GM04504 (cell line): ENCODE data around the gene DUOX2.
A peak's percentile ranks its signal among the peaks of the same experiment; 100 is the strongest.
"Not testable (repeated sequence)": the region's sequence is repeated elsewhere in the genome, so short reads cannot be mapped to it uniquely, and the experiment has no call there.

Source experiments
- DNase-seq: peaks from one replicate; pipeline ENCODE4 v3.0.0-alpha.2; 2012; ENCODE audit warnings: low read depth

Gene DUOX2

DNA sequence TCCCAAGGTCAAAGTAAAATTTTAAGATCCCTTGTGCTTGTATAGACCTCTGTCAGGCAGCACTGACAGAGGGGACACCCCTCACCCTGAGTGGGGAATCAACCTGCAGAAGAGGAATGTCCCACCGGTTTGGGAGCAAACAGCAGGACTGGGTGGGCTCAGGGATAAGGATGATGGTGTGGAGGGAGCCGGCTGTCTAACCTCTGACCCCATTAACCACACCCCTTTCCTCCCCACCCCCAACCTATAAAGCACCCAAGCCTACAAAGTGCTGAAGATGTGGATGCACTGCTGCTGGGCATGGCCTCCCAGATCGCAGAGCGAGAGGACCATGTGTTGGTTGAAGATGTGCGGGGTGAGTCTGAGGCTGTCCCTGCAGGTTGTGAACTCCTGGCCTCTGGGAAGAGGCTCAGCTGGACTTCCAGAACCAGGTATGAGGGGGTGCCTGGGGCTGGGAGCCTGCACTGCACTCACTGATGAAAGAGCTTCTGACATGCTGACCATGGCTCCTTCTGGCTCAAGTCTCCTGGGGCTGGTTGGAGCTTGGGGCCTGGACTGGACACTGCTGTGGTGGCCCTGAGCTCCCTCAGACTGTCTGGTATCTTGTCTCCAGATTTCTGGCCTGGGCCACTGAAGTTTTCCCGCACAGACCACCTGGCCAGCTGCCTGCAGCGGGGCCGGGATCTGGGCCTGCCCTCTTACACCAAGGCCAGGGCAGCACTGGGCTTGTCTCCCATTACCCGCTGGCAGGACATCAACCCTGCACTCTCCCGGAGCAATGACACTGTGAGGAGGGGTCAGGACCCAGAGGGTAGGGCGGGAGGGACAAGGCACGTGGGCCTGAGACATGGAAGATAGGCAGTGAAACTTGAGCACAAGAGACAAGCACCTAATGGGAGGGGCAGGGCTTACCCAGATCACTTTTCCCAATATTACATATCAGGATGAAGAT, 25.1 kb upstream of the DUOX2 start:
- no peak for DNase-seq

DNA sequence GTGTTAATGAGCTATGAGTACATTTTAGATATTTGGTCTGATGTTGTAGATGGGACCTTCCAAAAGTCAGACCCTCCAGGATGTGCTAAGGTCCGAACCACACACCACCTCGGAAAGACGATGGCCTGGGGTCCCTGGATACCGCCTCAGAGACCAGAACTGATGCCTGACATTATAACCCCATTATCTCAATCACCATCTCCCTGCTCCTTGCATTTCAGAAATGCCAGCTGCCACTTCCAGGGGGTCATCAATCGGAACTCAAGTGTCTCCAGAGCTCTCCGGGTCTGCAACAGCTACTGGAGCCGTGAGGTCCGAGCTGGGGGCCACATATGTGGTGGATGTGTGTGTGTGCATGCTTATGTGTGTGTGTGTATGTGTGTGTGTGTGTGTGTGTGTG, 23.7 kb upstream of the DUOX2 start:
- DNase-seq, result no peak

DNA sequence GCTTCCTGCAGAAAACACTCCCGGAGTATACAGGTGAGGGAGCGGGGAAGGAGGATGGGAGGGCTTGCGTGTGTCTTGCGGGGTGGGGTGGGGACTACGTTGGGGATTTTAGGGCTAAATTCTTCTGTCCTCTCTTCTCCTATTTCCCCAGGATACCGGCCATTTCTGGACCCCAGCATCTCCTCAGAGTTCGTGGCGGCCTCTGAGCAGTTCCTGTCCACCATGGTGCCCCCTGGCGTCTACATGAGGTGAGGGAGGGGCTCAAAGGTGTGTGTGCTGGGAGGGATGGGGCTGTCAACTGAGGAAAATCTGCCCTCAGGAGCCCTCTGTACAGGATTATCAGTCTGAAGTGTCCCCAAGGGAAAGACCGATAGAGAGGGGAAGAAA, 22.4 kb upstream of the DUOX2 start:
- DNase-seq, result no peak

DNA sequence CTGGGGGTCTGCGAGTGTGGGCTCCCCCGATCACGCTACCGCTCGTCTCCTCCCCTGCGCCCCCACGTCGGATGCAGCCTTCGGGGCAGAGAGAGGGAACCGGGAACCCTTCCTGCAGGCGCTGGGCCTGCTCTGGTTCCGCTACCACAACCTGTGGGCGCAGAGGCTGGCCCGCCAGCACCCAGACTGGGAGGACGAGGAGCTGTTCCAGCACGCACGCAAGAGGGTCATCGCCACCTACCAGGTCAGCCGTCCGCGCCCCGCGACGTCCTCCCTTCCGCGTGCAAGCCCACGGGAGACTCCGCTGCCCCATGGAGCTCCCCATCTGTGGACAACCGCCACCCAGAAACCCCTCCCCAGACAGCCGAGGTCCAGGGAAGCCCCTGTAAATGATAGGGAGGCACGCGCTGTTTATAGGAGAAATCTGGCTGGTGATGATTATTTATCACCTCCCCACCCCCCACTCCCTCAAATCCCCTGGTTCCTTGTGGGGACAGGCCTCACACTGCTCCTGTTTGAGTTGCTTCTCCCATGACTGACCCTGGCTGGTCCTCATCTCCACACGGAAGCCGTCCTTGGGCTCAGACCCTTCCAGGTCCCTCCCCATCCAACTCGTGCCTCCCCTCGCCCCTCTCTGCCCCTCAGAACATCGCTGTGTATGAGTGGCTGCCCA, 21.9 kb upstream of the DUOX2 start:
- not testable (repeated sequence) for DNase-seq

DNA sequence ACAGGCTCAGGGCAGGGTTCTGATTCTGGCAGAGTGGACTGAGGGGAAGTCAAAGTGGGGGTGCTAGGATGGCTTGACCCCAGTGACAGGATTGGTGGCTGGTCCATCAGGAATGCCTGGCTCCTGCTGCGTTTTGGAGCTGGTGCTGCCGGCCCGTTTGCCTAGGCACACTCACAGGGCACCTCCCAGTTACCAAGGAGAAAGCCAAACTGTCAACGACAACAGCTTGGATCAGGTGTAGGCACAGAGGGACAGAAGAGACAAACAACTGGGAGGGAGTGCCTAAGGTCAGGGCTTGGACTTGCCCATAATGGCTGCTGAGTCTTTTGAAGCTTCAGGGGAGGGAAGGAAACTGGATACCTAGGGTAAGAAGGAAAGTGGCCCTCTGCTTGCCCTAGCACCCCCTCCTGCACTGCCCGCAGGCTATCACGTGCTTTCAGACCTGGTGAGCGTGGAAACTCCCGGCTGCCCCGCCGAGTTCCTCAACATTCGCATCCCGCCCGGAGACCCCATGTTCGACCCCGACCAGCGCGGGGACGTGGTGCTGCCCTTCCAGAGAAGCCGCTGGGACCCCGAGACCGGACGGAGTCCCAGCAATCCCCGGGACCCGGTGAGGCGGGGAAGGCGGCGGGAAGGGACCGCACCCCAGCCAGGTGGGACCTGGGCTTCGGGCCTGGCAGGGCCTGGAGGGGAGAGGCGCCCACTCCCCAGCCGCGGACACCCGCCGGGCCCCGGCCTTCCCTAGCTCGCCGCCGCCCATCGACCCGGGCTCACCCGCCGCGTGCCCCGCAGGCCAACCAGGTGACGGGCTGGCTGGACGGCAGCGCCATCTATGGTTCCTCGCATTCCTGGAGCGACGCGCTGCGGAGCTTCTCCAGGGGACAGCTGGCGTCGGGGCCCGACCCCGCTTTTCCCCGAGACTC, 21.0 kb upstream of the DUOX2 start:
- DNase-seq, result no peak

DNA sequence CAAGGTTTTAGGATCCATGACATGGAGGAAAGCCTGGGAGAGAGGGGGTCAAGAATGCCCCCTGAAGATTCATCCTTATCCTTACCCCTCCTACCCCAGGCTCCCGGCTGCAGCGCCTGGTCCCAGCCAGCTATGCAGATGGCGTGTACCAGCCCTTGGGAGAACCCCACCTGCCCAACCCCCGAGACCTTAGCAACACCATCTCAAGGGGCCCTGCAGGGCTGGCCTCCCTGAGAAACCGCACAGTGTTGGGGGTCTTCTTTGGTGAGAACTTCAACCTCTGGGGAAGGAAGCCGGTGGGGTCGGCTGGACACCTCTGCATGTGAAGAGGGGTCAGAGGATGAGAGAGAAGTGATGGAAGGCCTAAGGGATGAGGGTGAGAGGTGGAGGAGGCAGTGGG, 20.1 kb upstream of the DUOX2 start:
- no peak for DNase-seq

DNA sequence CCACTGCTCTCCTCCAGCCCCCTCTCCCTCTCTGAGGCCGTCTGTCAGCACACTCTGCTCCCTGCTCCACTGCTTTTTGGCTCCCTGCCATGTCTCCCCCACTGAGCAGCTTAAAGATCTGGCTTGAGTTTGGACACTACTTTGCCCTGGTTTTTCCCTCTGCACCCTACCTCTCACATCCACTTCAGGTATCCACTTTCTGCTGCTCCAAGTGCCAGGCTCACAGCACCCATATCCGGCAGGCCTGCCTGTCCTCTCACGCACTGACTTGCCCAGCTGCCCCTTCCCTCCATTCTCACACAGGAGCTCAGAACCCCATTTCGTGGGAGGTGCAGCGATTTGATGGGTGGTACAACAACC, 19.6 kb upstream of the DUOX2 start:
- no peak for DNase-seq

DNA sequence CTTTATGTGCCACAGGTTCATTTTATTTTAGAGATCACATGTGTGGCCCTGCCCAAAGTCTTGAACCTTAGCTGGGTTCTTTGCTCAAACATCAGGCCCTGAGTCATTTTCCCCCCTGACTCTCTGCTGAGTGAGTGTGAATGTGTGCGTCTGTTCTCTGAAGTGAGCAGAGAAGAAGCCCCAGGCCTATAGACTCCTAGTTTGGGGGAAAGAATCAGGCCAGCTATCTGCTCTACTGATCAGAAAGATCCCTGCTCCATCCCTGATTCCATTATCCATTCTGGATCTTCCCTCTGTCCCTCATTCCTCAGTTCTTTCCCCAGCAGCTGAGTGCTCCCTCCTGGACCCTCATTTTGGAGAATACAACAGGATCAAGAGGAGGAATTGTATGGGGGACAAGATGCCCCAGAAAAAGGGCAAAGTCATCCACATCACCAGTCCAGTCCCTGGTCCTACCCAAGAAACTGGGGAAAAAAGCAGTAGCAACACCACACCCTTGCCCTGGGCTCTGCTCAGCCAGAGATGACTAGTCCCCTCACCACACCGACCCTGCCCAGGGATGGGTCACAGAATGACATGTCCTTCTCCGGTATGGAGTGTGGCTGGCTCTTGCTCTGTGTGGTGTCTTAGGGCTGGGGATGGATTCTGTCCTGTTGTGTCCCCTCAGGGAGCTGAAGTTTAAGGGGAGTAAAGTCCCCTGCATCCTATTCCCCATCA, 19.0 kb upstream of the DUOX2 start:
- no peak for DNase-seq

DNA sequence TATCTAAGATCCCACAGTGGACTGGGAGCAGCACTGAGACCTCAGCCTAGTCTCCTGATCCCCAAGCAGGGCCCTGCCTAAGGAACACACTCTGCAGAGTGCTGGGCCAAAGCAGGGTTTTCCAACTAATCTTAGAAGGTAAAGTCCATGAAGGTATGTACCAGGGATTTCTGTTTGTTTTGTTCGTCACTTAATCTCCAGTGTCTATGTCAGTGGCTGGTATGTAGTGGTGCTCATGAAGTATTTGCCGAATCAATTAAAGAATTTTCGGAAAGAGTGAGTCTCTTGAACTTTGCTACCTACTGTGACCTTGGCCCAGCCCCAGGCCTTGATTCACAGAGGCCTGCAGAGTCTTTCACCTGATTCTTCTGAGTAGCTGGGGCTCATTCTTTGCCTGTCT, 17.5 kb upstream of the DUOX2 start:
- no peak for DNase-seq

DNA sequence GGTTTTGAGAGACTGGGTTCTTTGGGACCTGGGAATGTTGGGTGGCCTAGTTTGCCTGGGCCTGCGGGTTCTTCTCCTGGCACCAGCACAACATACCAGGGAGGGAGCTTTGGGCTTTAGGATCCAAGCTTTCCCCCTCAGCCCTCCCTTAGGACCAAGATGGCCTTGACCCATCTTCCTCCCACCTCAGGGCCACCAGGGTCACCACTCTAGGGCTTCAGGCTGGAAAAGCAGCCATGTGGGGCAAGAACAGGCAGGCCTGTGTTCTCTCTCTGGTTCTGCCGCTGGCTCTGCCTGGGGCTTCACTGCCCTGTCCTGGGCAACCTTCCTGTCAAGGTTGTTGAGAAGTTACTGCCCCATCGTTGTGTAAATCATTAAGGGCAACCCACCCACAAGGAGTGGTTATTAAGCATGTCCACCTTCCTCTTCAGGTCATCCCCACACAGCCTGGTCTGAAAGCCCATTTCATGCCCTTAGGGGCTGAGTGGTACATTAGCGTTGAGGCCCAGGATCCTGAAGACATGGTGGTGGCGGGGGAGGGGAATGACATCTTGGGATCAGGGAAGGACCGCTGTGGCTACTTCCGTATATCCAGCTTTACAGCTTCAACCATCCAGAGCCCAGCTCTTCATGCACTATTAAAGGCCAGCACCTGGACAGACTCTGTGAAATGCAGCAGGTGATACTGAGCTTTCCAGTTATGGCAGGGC, 16.5 kb upstream of the DUOX2 start:
- no peak for DNase-seq

DNA sequence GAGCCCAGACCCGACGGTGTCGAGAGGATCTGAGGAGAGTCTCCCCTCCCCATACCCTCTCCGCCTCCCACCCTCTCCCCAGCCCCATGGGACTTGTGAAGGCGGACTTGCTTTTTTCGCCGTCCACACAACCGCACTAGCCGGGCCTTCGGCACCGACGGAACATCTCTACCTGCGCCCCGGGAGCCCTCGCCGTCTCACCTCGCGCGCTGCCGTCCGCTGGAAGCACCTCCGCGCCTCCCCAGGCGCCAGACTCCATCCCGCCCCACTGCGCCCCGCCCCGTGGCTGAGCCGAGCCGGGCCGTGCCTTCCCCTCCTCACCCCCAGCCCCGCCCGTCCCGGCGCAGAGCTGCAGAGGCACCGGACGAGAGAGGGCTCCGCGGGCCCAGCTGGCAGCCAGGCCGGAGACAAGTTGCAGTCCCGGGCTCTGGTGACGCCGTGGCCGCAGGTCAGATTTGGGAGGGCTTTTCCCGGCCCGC, 15.7 kb upstream of the DUOX2 start, which contains the start of the genes DUOX1 and DUOXA1:
DUOX1 (plus strand) TSS at position 344 of the 479 bp plus-strand sequence. CDS start 1,973 bp downstream, outside the sequence.
DUOXA1 (minus strand) TSS at position 229 of the 479 bp plus-strand sequence. CDS start 6,865 bp downstream, outside the sequence.
- no peak for DNase-seq

DNA sequence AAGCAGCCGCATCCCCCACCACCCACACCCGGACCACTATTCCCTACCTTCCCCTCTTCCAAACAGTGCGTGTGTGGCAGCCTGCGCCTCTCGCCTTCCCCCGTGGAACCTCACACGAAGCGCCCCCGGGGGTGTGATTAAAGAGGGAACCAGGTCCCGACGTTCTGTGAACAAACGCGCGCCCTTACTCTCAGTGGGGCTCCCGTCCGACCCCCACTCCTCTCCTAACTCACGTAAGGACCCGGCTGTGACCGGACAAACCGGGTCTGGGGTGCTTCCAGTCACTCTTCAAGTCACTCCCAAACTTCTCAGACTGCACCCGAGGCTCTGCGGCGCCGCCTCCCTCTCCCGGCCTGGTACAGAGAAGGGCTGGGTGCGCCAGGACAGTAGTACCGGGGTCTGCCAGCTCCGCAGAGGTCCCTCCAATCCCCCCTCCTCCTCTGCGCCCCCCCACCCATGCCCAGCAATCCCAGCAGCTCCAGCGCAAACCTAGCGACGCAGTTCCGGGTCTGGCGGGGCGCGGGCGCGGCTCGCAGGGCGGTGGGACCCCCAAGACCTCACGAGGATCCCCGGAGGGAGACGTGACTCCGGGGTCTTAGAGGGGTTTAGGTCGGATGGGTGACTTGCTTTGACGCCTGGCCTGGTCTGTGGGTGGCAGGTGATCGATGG, 15.1 kb upstream of the DUOX2 start:
- no peak for DNase-seq

DNA sequence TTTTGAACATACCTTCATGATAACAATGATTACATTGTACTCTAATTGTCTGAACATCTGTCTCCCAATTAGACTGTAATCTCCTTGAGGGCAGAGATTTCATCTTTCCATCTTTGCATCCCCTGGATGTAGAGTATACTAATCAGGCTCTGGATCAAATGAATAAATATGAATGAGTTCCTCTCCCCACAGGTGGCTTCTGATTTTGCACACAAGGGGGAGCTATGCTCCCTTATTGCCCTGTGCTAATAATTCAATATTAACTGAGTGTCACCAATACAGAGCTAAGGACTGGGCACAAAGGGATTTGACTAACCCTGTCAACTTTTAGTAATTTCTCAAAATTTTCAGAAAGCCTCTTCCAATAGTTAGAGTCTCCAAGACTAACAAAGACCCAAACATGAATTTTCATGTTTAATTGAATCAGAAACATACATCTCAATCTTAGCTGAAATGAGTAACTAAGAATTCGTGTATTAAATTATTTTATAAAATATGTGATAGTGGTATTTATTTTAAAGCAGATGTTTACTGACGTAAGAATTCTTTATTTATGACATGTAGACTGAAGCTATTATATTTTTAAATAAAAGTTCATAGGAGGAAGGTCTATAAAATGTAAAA, 12.7 kb upstream of the DUOX2 start:
- DNase-seq, result no peak

DNA sequence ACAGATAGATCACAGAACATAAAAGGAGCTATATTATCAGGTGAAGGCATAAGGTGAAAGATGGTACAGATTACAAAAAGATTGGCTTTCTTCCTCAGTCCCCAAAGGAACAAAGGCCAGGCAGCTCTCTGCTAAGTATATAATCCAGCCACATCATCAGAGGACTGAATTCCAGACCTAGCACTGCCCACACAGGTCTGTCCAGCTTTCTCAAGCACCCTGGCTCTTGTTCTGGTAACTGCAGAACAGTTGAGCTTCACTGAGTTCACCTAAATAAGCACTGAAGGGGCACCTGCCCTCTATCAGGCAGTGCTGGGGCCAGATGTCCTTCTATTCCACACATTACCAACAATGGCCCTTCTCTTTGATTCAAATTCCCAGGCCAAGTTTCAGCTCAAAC, 9.4 kb upstream of the DUOX2 start:
- no peak for DNase-seq

DNA sequence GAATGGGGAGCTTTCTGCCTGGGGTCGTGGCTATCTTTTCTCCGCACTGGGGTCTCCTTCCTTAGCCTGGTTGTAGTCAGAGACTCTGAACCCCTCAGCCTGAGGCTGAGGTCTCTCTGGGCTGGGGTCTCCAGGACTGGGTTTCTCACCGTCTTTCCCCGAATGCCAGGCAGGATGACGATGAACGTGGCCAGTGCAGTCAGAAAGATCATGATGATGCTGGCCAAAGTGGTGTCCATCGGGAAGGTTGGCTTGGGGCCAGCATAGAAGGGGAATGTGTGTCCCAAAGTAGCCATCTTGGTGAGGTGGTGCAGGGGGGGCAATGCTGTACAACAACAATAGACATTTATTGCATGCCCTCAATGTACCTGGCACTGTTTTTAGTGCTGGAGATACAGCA, 8.7 kb upstream of the DUOX2 start:
- no peak for DNase-seq

DNA sequence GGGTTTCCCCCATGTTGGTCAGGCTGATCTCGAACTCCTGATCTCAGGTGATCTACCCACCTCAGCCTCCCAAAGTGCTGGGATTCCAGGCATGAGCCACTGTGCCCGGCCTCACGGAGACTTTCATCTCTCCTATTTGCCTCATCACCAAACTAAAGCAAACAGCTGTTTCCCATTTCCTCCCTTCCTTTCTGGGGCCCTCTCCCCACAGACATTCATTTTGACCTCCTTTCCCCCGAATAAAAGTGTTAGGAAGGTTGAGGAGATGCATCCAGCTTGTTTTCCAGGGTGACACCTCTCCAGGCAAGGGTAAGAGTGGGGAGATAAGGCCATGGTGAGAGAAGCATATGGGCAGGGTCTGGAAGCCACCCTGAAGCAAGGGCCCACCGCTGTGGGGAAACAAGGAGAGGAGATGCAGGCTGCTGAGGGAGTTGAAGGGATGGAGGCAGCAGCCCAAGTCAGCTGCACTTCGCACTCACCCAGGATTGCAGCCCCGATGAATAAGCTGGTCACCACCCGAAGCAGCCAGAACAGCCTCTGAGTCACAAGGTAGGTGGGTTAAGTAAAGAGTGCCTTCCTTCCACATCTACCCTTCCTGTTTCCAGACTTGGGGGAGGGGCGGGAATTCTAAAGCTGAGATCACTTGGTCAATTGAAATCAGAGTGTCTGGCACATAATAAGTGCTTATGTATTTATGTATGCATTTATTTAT, 7.9 kb upstream of the DUOX2 start:
- DNase-seq, result peak; percentile 59

DNA sequence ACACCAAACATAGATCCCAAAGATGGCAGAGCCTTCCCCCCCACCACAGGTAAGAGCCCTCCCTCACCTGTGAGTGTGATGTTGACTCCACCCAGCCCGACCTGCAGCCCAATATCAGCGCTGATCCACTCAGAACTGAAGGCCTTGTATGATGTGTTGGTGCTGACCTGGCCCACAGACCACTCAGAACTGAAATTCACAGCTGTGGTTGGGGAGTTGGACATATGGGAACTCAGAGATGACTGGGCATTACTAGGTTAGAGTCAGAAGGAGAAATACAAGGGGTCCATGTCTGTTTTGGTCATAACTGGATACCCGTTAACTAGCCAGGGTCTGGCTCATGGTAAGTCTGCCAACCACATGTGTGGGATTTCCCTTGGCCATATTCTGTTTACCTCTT, 7.0 kb upstream of the DUOX2 start:
- no peak for DNase-seq

DNA sequence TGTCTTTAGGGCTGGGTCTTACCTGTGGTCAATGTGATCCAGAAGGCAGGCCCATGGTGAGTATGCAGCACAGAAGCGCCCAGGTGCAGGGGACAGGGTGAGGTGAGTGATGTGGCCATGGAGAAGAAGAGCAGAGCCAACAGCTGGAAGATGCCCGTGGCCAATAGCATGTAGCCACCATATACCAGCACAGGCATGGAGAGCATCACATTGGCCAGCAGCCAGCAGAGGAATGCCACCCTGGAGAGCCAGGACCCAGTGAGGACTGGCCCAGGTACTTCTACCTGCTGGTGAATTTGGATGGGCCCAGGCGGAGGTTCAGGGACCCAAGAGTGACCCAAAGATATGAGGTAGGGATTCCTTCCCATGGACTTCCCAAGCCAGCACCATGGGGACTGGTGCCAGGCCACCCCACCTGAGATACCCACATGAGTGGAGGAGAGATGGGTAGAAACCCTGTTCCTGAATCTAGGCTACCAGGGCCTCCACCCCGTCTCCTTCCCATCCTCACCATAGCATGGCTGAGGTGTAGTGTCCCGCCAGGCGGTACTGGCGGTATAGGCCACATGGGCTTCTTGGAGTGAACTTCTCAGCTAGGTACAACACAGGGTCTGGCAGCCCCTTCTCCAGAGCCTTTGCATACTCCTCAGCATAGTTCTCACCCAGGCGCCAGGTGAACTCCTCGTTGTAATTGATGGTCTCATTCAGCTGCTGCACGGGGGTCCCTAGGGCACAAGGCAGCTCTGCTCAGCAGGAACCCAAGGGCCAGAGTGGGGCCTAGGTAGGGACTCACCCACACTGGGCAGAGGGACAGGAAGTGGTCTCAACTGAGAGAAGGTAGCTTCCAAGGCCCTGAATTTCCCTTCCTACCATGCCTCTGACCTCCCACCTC, 6.4 kb upstream of the DUOX2 start:
- DNase-seq, result no peak
